Measurements from ENCODE around the gene SLC27A1.

Gene SLC27A1

DNA sequence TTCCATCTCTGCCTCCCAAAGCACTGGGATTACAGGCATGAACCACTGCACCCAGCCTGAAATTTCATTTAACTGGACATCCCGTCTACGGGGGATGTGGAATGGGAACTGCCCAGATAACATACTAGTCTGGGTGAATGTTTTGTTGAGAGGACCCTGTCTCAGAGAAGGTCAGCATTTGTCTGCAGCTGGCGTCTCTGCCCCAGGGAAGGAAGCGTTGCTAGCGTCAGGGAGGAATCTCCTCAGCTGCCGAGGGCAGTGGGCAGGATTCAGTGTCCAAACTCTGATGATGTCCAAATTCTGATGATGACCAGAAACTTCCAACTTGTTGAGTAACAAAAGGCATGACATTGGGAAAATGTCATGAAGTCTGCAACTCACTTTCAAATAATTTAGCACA, 12.7 kb upstream of the SLC27A1 start:
- H3K4me3 ChIP-seq (ENCODE audit: low read depth, low read length), result no peak overlapping the region
- no peak for DNase-seq (ENCODE audit: low read depth)
- TF ChIP-seq, protein P1, sequence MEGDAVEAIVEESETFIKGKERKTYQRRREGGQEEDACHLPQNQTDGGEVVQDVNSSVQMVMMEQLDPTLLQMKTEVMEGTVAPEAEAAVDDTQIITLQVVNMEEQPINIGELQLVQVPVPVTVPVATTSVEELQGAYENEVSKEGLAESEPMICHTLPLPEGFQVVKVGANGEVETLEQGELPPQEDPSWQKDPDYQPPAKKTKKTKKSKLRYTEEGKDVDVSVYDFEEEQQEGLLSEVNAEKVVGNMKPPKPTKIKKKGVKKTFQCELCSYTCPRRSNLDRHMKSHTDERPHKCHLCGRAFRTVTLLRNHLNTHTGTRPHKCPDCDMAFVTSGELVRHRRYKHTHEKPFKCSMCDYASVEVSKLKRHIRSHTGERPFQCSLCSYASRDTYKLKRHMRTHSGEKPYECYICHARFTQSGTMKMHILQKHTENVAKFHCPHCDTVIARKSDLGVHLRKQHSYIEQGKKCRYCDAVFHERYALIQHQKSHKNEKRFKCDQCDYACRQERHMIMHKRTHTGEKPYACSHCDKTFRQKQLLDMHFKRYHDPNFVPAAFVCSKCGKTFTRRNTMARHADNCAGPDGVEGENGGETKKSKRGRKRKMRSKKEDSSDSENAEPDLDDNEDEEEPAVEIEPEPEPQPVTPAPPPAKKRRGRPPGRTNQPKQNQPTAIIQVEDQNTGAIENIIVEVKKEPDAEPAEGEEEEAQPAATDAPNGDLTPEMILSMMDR (IDR thresholded peaks at IDR 0.05; ENCODE audit: low read depth, low read length, missing control alignments), result no peak

DNA sequence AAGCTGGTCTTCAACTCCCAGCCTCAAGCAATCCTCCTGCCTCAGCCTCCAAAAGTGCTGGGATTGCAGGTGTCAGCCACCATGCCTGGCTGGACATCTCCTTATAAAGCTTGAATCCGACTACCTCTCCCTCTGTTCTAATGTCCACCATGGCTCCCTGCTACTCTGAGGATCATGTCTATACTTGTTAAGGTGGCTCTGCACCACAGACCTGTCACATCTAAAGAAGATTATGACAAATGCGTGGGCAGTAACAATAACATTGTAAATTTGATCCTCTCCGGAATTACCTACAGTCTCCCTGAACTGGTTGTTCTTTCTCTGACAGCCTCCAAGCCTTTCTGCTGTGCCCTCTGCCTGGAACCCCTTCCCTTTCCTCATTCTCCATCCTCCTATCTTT, 11.4 kb upstream of the SLC27A1 start:
- TF ChIP-seq, protein P1 (IDR thresholded peaks at IDR 0.05; ENCODE audit: low read depth, low read length, missing control alignments), result no peak
- H3K4me3 ChIP-seq (ENCODE audit: low read depth, low read length), result no peak overlapping the region

DNA sequence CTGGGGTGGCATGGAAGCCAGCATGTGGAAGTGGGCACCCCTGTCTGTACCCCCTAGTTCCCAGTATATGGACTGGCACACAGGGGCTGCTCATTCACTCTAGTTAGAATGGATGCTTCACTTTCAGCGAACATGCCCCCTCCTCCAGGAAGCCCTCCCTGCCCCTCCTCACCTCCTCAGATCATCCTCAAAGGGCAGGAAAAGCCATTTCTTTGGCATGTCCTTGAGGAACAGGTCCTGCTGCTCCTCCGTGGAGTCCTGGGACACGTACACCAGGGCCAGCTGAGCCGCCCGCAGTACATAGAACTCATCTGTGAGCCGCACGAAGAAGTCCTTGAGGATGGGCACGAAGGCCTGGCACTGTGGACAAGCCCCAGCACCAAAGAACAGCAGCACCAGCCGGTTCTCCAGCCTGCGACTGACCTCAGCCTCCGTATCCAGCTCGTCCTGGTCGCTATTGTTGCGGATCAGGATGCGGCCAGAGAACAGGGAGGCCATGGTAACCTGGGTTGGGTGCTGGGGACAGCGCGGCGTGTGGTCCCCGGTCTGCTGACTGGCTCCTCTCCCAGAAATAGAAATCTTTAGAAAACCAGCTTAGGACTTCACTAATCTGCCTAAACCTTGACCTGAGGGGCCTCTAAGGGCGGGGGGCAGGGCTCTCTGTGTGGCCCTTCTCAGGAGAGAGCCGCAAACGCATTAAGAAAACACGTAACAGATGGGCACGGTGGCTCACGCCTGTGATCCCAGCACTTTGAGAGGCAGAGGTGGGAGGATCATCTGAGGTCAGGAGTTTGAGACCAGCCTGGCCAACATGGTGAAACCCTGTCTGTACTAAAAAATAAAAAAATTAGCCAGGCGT, 9.7 kb upstream of the SLC27A1 start, which contains the start of gene NXNL1:
TSS of gene NXNL1 (minus strand) at position 555 of the 859 bp plus-strand sequence. CDS start at position 498, 57 bp downstream.
- no peak for DNase-seq (ENCODE audit: low read depth)
- no peak within 1 kb of the TSS for H3K4me3 ChIP-seq (ENCODE audit: low read depth, low read length)
- TF ChIP-seq, protein P1 (IDR thresholded peaks at IDR 0.05; ENCODE audit: low read depth, low read length, missing control alignments), result no peak

More for the DNA sequence above, 11.4 kb upstream of the SLC27A1 start:
- DNase-seq (ENCODE audit: low read depth), result no peak

DNA sequence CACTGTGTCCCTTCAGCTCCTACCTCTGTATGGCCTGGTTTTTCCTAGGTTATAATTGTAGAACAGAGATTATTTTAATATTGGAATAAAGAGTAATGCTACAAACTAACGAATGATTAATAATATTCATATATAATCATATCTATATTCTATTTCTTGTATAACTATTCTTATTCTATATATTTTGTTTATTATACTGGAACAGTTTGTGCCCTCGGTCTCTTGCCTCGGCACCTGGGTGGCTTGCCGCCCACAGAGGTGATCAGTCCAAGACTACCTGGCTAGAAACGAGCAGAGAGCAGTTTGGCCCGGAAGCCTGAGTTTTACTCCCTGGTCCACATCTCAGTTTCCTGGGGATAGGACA, 3.9 kb upstream of the SLC27A1 start:
- TF ChIP-seq, protein P1 (IDR thresholded peaks at IDR 0.05; ENCODE audit: low read depth, low read length, missing control alignments), result no peak
- H3K4me3 ChIP-seq (ENCODE audit: low read depth, low read length), result no peak overlapping the region
- DNase-seq (ENCODE audit: low read depth), result no peak

DNA sequence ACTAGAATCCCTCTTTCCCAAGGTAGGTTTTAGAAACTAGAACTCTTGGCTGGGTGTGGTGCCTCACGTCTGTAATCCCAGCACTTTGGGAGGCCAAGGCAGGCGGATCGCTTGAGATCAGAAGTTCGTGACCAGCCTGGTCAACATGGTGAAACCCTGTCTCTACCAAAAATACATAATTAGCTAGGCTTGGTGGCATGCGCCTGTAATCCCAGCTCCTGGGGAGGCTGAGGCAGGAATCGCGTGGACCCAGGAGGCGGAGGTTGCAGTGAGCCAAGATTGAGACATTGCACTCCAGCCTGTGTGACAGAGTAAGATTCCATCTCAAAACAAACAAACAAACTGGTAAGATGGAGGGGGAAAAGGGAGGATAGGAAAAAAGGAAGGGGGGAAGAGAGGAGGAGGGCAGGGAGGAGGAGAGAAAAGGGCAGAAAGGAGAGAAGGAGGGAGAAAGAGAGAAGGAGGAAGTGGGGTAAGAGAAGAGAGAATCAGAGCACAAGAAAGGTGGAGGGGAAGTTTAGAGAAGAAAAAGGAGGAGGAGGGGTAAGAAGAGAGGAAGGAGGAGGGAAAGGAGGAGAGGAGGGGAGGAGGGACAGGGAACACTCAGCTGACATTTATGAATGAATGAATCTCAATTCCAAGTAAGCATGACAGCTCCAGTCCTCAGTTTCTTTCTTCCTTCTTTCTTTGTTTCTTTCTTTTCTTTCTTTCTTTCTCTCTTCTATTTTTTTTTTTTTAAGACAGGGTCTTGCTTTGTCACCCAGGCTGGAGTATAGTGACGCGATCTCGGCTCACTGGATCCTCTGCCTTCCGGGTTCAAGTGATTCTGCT, 2.6 kb upstream of the SLC27A1 start:
- no peak overlapping the region for H3K4me3 ChIP-seq (ENCODE audit: low read depth, low read length)
- DNase-seq (ENCODE audit: low read depth), result no peak
- TF ChIP-seq, protein P1 (IDR thresholded peaks at IDR 0.05; ENCODE audit: low read depth, low read length, missing control alignments), result no peak

DNA sequence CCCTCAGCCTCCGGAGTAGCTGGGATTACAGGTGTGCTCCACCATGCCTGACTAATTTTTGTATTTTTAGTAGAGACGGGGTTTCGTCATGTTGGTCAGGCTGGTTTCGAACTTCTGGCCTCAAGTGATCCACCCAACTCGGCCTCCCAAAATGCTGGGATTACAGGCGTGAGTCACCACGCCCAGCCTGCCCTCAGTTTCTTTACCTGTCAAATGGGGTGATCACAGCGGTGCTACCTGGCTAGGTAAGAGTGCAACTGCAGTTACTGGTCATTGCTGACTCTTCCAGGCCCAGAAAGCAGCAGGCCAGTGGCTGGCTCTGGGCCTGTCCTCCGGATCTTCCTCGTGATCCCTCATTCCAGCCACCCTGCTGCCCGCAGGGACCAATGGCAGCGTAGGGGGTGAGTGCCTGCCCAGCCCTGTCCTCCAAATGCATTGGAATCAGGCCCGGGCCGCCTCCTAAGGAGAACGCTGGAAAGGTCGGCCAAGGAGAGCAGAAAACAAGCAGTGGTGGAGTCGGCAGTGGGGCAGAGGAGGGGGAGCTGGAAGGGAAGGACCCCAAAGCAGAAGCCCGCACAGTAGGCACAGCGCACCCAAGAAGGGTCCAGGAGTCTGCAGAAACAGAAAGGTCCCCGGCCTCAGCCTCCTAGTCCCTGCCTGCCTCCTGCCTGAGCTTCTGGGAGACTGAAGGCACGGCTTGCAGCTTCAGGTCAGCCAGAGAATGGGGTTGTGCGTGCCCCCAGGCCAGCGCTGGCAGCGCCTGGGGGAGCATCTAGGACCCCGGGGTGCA, 1.8 kb upstream of the SLC27A1 start:
- H3K4me3 ChIP-seq (ENCODE audit: low read depth, low read length), result no peak overlapping the region
- DNase-seq (ENCODE audit: low read depth), result no peak
- TF ChIP-seq, protein P1 (IDR thresholded peaks at IDR 0.05; ENCODE audit: low read depth, low read length, missing control alignments), result no peak
